Lower leg skin (tissue), 4 donors: ENCODE data around the gene CCBE1. TPM values are rescaled to one million over a fixed set of nuclear protein-coding genes. Genes with fewer than 3 reads are reported as not detected.

Experiments used
- DNase-seq, 2 donors: peaks; one replicate each; pipeline ENCODE4 v3.0.0-alpha.2; 2019; ENCODE audit warnings: low spot score in 2 of 2
- H3K4me3 ChIP-seq: fragments of 200-600 bp; sonication (generic); 2 replicates; pipeline ENCODE4 v1.5.1; 2017; ENCODE audit warnings: mild to moderate bottlenecking, low read depth; ENCODE audit not compliant: poor library complexity, severe bottlenecking
- POLR2A ChIP-seq, 2 donors: fragments of 450-650 bp; IDR thresholded peaks; one replicate each; pipeline ENCODE4 v1.6.1; 2016 to 2017; ENCODE audit warnings: antibody characterized with exemption in 2 of 2, mild to moderate bottlenecking in 1 of 2, moderate library complexity in 1 of 2
- WGBS, 2 donors: methylation state at CpG; one replicate each; pipeline ENCODE4 v1.1.5; 2018; 5-methylcytosine and 5-hydroxymethylcytosine counted together
- intact Hi-C: fragments of 100-400 bp; cut with DNase I; formaldehyde crosslinking; loops from one replicate; pipeline ENCODE4 v1.15.0; 2023; ENCODE audit warnings: low total_unique reads
- total RNA-seq, 4 donors: library from RNA; depleted of rRNA; stranded (reverse); fragments of >200 nt; gene quantifications; one replicate each; pipeline ENCODE4 v1.1.0, GENCODE V29; 2016
- TF ChIP-seq, protein P1 (sequence below), 3 donors: fragments of 450-650 bp; IDR thresholded peaks; one replicate each; pipeline ENCODE4 v1.5.1; 2016; ENCODE audit warnings: antibody characterized with exemption in 3 of 3, mild to moderate bottlenecking in 3 of 3, moderate library complexity in 2 of 3

CCBE1 gene
- total RNA-seq, 4 donors from 2014 or later: 3.0 to 15.5 (median 3.2) TPM

DNA sequence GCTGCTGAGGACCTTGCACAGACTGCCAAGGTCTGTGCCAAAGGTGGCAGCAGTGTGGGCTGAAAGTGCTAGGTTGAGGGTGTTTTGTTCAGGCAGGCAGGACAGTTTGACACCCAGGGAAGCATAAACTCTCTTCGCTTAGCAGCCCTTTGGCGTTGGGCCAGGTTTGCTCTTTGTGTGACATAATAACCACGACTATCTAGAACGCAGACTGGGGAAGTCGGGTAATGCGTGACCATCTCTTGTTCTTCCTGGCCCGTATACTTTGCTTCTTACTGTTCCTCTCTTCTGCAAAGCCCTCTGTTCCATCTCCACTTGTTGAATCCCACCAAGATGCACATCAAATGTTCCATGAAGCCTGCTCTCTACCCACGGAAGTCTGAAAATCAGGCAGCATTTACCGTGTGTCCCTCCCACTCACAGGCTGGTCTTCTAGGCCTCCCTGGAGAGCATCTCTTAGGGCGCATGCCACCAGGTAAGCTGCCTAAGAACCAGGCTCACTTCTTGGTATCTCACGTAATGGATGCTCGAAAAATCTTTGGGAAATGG lies 241.4 kb downstream of the CCBE1 start:
- WGBS, 2 donors: 72 to 73% methylated on average over 12 of the region's 12 CpGs
- no peak overlapping the region for H3K4me3 ChIP-seq
- intact Hi-C loops: loop anchor here (2.0 kb wide), 1 partner anchor 371 kb away; no protein-coding TSS in a partner anchor
- no peak for DNase-seq
- TF ChIP-seq, protein P1, sequence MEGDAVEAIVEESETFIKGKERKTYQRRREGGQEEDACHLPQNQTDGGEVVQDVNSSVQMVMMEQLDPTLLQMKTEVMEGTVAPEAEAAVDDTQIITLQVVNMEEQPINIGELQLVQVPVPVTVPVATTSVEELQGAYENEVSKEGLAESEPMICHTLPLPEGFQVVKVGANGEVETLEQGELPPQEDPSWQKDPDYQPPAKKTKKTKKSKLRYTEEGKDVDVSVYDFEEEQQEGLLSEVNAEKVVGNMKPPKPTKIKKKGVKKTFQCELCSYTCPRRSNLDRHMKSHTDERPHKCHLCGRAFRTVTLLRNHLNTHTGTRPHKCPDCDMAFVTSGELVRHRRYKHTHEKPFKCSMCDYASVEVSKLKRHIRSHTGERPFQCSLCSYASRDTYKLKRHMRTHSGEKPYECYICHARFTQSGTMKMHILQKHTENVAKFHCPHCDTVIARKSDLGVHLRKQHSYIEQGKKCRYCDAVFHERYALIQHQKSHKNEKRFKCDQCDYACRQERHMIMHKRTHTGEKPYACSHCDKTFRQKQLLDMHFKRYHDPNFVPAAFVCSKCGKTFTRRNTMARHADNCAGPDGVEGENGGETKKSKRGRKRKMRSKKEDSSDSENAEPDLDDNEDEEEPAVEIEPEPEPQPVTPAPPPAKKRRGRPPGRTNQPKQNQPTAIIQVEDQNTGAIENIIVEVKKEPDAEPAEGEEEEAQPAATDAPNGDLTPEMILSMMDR (IDR thresholded peaks at IDR 0.05): no peak
- TF ChIP-seq POLR2A (IDR thresholded peaks at IDR 0.05): no peak

DNA sequence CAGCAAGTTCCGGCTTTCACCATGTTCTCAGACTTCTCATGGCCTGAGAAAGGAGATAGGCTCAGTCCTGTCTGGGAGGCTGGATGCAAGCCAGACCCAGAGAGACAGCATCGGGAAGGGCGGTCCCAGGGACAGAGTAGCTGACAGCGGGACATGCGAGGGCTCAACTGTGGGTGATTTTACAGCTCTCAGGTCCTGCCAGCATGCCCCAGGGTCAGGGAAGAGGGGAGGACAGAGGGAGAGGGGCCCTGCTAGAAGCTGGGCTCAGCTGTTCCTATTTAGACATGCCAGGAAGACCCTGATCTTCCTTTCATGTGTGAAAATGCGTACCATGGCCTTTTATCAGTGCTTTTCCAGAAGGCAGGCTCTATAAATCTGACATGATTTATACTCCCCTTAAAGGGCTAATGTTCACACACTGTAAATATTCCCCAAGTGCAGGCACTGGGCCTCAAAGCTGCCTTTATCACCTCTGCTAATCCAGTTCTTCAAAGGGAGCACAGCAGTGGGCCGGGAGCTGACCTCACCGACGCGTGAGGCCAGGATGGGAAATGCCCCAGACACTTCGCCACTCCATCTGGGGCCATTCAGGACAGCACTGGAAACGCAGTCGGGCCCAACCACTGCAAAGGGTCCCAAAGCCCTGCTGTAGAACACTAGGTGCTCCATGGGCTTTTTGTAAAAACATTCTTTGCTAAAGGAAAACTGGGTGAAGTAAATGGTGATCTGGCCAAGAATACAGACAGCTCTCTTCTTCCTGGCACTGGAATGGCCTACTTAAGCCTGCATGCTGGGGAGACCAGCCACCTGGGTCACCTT lies 242.1 kb downstream of the CCBE1 start:
- DNase-seq: no peak
- H3K4me3 ChIP-seq: no peak overlapping the region
- WGBS, 2 donors: 63 to 73% methylated on average over 13 of the region's 13 CpGs
- intact Hi-C loops: loop anchor here (2.0 kb wide), 1 partner anchor 372 kb away; no protein-coding TSS in a partner anchor
- TF ChIP-seq POLR2A (IDR thresholded peaks at IDR 0.05): no peak
- TF ChIP-seq, protein P1 (IDR thresholded peaks at IDR 0.05): no peak

DNA sequence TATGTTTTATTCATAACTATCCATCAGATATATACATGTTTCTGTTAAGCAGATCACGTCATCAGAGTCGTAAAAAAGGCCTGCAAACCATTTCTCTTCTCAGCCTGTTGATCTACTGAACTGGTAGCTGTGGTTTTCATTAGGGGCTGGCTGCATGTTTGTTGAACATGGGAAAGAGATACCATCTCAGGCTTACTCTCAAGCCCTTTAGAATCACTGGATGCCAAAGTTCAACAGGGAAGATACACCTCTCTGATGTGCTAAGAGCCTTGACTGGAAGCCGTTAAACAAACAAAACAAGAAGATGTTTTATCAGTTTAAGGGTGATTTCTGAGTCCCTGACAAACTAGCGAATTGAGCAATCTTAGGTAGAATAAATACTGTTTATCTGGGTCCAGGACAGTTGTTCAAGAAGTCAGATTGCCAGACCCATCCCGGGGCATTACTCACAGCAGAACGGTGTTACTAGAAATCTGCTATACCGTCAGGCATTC lies 243.7 kb downstream of the CCBE1 start:
- H3K4me3 ChIP-seq: no peak overlapping the region
- no peak for TF ChIP-seq POLR2A (IDR thresholded peaks at IDR 0.05)
- TF ChIP-seq, protein P1 (IDR thresholded peaks at IDR 0.05): no peak
- no peak for DNase-seq
- WGBS, 2 donors: 77 to 79% methylated on average over 7 of the region's 7 CpGs
- intact Hi-C loops: no loop called here

DNA sequence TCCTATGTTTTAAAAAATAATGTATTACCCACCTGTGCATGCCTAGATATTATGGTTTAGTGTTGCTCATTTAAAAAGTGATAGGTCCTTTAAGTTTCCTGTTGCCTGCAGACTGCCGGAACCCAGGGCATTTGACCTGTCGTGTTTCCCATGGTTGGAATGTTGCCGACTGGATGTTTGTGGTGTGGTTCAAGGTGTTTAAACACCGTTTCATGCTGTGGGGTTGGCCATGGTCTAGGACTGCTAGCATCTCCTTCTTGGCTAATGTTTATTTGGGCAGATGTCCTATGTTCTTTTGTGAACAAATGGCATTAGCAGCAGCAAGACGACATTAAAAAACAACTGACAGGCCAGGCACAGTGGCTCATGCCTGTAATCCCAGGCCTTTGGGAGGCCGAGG lies 245.3 kb downstream of the CCBE1 start:
- 84 to 87% methylated on average over 6 of the region's 6 CpGs for whole genome bisulfite sequencing, 2 donors
- DNase-seq: no peak
- no peak overlapping the region for H3K4me3 ChIP-seq
- no peak for TF ChIP-seq POLR2A (IDR thresholded peaks at IDR 0.05)
- TF ChIP-seq, protein P1 (IDR thresholded peaks at IDR 0.05): no peak
- intact Hi-C loops: no loop called here

DNA sequence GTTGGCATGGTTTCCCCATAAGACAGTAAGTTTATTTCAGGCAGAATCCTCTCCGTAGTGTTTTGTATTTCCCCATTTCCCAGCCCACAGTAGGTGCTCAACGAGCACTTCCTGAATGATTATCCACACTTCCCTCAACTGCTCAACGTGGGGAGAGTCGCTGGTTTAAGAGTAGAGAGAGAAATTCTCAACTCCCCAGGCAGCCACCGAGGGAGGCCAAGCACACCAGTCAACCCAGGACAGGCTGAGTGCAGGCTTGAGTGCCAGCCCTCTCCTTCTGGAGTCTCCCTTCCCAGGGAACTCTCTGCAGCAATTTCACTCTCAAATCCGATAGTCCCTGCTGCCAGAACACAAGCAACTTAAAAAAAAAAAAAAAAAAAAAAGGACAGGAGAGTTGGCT lies 246.2 kb downstream of the CCBE1 start:
- DNase-seq: no peak
- TF ChIP-seq POLR2A (IDR thresholded peaks at IDR 0.05): no peak
- TF ChIP-seq, protein P1 (IDR thresholded peaks at IDR 0.05): no peak
- intact Hi-C loops: no loop called here
- H3K4me3 ChIP-seq: no peak overlapping the region
- 51 to 60% methylated on average over 6 of the region's 6 CpGs for WGBS, 2 donors
